Measurements from ENCODE around the gene APLP1.

DNA sequence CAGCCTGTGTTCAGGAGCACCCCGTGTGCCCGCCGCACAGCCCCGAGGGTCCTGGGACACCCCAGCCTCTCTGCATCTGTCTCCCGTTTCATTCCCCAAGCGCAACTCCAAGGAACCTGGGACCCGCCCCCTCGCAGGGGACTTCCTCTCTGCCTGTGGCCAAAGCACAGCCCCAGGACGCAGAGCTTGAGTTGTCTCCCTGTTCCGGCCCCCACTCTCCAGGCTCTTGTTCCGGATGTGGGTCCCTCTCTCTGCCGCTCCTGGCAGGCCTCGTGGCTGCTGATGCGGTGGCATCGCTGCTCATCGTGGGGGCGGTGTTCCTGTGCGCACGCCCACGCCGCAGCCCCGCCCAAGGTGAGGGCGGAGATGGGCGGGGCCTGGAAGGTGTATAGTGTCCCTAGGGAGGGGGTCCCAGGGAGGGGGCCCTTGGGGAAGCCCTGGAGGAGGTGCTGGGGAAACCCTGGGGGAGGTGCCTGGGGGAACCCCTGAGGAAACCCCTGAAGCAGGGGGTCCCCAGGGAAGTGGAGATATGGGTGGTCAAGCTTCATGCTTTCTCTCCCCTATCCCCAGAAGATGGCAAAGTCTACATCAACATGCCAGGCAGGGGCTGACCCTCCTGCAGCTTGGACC is 35.3 kb downstream of the APLP1 start:
- TF ChIP-seq EZH2 (IDR thresholded peaks at IDR 0.05; ENCODE audit: low read depth) = no peak
- TF ChIP-seq, protein P1, sequence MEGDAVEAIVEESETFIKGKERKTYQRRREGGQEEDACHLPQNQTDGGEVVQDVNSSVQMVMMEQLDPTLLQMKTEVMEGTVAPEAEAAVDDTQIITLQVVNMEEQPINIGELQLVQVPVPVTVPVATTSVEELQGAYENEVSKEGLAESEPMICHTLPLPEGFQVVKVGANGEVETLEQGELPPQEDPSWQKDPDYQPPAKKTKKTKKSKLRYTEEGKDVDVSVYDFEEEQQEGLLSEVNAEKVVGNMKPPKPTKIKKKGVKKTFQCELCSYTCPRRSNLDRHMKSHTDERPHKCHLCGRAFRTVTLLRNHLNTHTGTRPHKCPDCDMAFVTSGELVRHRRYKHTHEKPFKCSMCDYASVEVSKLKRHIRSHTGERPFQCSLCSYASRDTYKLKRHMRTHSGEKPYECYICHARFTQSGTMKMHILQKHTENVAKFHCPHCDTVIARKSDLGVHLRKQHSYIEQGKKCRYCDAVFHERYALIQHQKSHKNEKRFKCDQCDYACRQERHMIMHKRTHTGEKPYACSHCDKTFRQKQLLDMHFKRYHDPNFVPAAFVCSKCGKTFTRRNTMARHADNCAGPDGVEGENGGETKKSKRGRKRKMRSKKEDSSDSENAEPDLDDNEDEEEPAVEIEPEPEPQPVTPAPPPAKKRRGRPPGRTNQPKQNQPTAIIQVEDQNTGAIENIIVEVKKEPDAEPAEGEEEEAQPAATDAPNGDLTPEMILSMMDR (conservative IDR thresholded peaks at IDR 0.05) = no peak
